ENCODE data around the gene MTERF2.
"Not testable (repeated sequence)": the region's sequence is repeated elsewhere in the genome, so short reads cannot be mapped to it uniquely, and the experiment has no call there.

MTERF2 gene

DNA sequence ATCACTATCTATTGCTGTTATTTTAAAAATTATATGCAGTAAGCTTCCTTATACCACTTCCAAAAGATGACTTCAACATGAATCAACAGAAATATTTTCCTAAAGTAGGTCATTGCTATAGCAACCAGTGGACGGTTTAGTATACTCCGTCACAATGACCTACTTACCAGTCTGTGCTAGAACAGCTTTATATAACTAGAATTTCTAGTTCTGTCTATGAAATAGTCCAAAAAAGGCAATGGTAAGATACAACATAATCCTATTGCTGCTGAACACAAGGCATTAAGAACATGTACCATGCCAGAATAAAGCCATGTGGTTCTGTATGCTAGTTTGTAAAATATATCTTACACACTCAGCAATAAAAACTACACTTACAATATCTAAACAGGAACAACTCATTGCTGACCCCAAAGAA, 40.7 kb upstream of the MTERF2 start:
- Histone ChIP-seq H3K4me1 (ENCODE audit: control insufficient read depth, low read length) (no peaks in the 10 kb centered on the region), H3K9me3 (ENCODE audit: control insufficient read depth, insufficient read depth, low read length) (no peaks in the 10 kb centered on the region), H3K27ac (ENCODE audit: low read depth, low read length) (no peak overlapping the region), H3K9me2 (replicated peaks; ENCODE audit: control insufficient read depth, low read length) (no peaks in the 10 kb centered on the region), H3K4me2 (ENCODE audit: low read length) (no peak overlapping the region), H3K4me3 (ENCODE audit: low read length) (no peak overlapping the region), H3F3A (ENCODE audit: control insufficient read depth, insufficient read depth) (no peaks in the 10 kb centered on the region), H3K79me2 (ENCODE audit: control insufficient read depth, low read length) (no peaks in the 10 kb centered on the region), H3K27me3 (ENCODE audit: control insufficient read depth, low read length) (peaks cover 13% of the 10 kb centered on the region), H3K36me3 (ENCODE audit: control insufficient read depth, low read length) (no peaks in the 10 kb centered on the region), H4K20me1 (ENCODE audit: control insufficient read depth, insufficient read depth, low read depth, low read length) (no peaks in the 10 kb centered on the region)
- TF ChIP-seq EZH2phosphoT487 (IDR thresholded peaks at IDR 0.05; ENCODE audit: borderline replicate concordance, low read length) = no peak
- TF ChIP-seq, protein P1, sequence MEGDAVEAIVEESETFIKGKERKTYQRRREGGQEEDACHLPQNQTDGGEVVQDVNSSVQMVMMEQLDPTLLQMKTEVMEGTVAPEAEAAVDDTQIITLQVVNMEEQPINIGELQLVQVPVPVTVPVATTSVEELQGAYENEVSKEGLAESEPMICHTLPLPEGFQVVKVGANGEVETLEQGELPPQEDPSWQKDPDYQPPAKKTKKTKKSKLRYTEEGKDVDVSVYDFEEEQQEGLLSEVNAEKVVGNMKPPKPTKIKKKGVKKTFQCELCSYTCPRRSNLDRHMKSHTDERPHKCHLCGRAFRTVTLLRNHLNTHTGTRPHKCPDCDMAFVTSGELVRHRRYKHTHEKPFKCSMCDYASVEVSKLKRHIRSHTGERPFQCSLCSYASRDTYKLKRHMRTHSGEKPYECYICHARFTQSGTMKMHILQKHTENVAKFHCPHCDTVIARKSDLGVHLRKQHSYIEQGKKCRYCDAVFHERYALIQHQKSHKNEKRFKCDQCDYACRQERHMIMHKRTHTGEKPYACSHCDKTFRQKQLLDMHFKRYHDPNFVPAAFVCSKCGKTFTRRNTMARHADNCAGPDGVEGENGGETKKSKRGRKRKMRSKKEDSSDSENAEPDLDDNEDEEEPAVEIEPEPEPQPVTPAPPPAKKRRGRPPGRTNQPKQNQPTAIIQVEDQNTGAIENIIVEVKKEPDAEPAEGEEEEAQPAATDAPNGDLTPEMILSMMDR (IDR thresholded peaks at IDR 0.05; ENCODE audit: low read depth, low read length, poor library complexity, severe bottlenecking) = no peak

- peaks cover 13% of the 10 kb centered on the region for H3K27me3 ChIP-seq (ENCODE audit: control insufficient read depth, low read length)
- no peaks in the 10 kb centered on the region for H3K4me1 ChIP-seq (ENCODE audit: control insufficient read depth, low read length)
- no peak overlapping the region for H3K4me2 ChIP-seq (ENCODE audit: low read length)
- no peak overlapping the region for H3K27ac ChIP-seq (ENCODE audit: low read depth, low read length)
- H3K36me3 ChIP-seq (ENCODE audit: control insufficient read depth, low read length) = no peaks in the 10 kb centered on the region
- no peaks in the 10 kb centered on the region for H4K20me1 ChIP-seq (ENCODE audit: control insufficient read depth, insufficient read depth, low read depth, low read length)
- H3K9me3 ChIP-seq (ENCODE audit: control insufficient read depth, insufficient read depth, low read length) = no peaks in the 10 kb centered on the region
- no peaks in the 10 kb centered on the region for H3K79me2 ChIP-seq (ENCODE audit: control insufficient read depth, low read length)
- TF ChIP-seq, protein P1 (IDR thresholded peaks at IDR 0.05; ENCODE audit: low read depth, low read length, poor library complexity, severe bottlenecking) = no peak
- TF ChIP-seq EZH2phosphoT487 (IDR thresholded peaks at IDR 0.05; ENCODE audit: borderline replicate concordance, low read length) = no peak
- no peaks in the 10 kb centered on the region for H3K9me2 ChIP-seq (replicated peaks; ENCODE audit: control insufficient read depth, low read length)
- H3K4me3 ChIP-seq (ENCODE audit: low read length) = no peak overlapping the region
- no peaks in the 10 kb centered on the region for H3F3A ChIP-seq (ENCODE audit: control insufficient read depth, insufficient read depth)
These were observed 40.1 kb upstream of the MTERF2 start for GRCh38 chr12:107026806-107027635.

GRCh38 chr12:107026356-107026755, 39.4 kb upstream of the MTERF2 start:
- H3K79me2 ChIP-seq (ENCODE audit: control insufficient read depth, low read length); H3K4me2 ChIP-seq (ENCODE audit: low read length); H3K9me2 ChIP-seq (replicated peaks; ENCODE audit: control insufficient read depth, low read length); H3K4me3 ChIP-seq (ENCODE audit: low read length); H3F3A ChIP-seq (ENCODE audit: control insufficient read depth, insufficient read depth); H4K20me1 ChIP-seq (ENCODE audit: control insufficient read depth, insufficient read depth, low read depth, low read length); H3K9me3 ChIP-seq (ENCODE audit: control insufficient read depth, insufficient read depth, low read length); H3K4me1 ChIP-seq (ENCODE audit: control insufficient read depth, low read length); H3K36me3 ChIP-seq (ENCODE audit: control insufficient read depth, low read length); H3K27ac ChIP-seq (ENCODE audit: low read depth, low read length): not testable (repeated sequence)
- H3K27me3 ChIP-seq (ENCODE audit: control insufficient read depth, low read length) = peaks cover 13% of the 10 kb centered on the region

DNA sequence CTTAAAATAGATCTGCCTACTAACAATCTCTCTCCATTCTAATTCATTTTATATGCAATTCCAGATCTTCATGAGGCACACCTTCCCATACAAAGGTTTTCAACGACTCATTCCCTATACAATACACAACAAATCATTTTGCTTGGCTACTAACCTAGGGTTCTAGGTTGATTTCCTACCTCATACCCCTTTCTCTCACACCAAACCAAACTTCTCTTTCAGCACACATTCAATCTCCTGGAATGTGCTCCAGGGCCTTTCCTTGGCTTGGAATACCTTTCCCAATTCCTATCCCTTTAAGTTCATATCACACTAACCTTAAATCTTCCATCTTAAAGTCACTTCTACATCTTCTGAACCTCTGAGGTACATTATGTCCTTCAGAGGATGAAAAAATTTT, 38.7 kb upstream of the MTERF2 start:
- TF ChIP-seq EZH2phosphoT487 (IDR thresholded peaks at IDR 0.05; ENCODE audit: borderline replicate concordance, low read length) = no peak
- TF ChIP-seq, protein P1 (IDR thresholded peaks at IDR 0.05; ENCODE audit: low read depth, low read length, poor library complexity, severe bottlenecking) = no peak
- Histone ChIP-seq H3K4me2 (ENCODE audit: low read length) (no peak overlapping the region), H3K27ac (ENCODE audit: low read depth, low read length) (no peak overlapping the region), H3K4me1 (ENCODE audit: control insufficient read depth, low read length) (no peaks in the 10 kb centered on the region), H3K4me3 (ENCODE audit: low read length) (no peak overlapping the region), H3K9me2 (replicated peaks; ENCODE audit: control insufficient read depth, low read length) (no peaks in the 10 kb centered on the region), H3K36me3 (ENCODE audit: control insufficient read depth, low read length) (no peaks in the 10 kb centered on the region), H3F3A (ENCODE audit: control insufficient read depth, insufficient read depth) (no peaks in the 10 kb centered on the region), H3K9me3 (ENCODE audit: control insufficient read depth, insufficient read depth, low read length) (no peaks in the 10 kb centered on the region), H3K27me3 (ENCODE audit: control insufficient read depth, low read length) (peaks cover 13% of the 10 kb centered on the region), H3K79me2 (ENCODE audit: control insufficient read depth, low read length) (no peaks in the 10 kb centered on the region), H4K20me1 (ENCODE audit: control insufficient read depth, insufficient read depth, low read depth, low read length) (no peaks in the 10 kb centered on the region)

All from DOHH2 (cell line).